Glutamatergic neuron (in vitro differentiated cells): ENCODE data around the gene CMTM5. TPM values are rescaled to one million over a fixed set of nuclear protein-coding genes. Genes with fewer than 3 reads are reported as not detected.

Experiments
- DNase-seq: peaks from one replicate; pipeline ENCODE4 v3.0.0; 2022
- H3K27ac Mint-ChIP-seq: one replicate; pipeline ENCODE4 v1.8.0; 2020; ENCODE audit warnings: mild to moderate bottlenecking, mixed read lengths, inconsistent platforms; ENCODE audit not compliant: unreplicated experiment
- H3K27me3 Mint-ChIP-seq: one replicate; pipeline ENCODE4 v1.8.0; 2020; ENCODE audit warnings: mild to moderate bottlenecking, moderate library complexity, mixed read lengths, inconsistent platforms; ENCODE audit not compliant: unreplicated experiment
- H3K36me3 Mint-ChIP-seq: one replicate; pipeline ENCODE4 v1.8.0; 2020; ENCODE audit warnings: mild to moderate bottlenecking, mixed read lengths, inconsistent platforms; ENCODE audit not compliant: unreplicated experiment
- H3K4me1 Mint-ChIP-seq: one replicate; pipeline ENCODE4 v1.8.0; 2020; ENCODE audit warnings: mild to moderate bottlenecking, low read depth, mixed read lengths, inconsistent platforms; ENCODE audit not compliant: unreplicated experiment
- H3K4me3 Mint-ChIP-seq: one replicate; pipeline ENCODE4 v1.8.0; 2020; ENCODE audit warnings: mild to moderate bottlenecking, mixed read lengths, inconsistent platforms; ENCODE audit not compliant: unreplicated experiment
- H3K9me3 Mint-ChIP-seq: one replicate; pipeline ENCODE4 v1.8.0; 2020; ENCODE audit warnings: mild to moderate bottlenecking, moderate library complexity, mixed read lengths, inconsistent platforms; ENCODE audit not compliant: unreplicated experiment
- total RNA-seq: library from RNA; stranded (reverse); fragmentation: NEBNext Ultra II Directional; extraction: Animal tissue kit (Norgen Biotek cat#: 25700); gene quantifications from one replicate; pipeline ENCODE4 v1.2.1, GENCODE V29; 2021; ENCODE audit not compliant: unreplicated experiment
- TF ChIP-seq, protein P1 (sequence below): fragments of 200-600 bp; sonication (generic); IDR thresholded peaks from one replicate; pipeline ENCODE4 v1.5.0; 2021; ENCODE audit not compliant: partially characterized antibody, unreplicated experiment

CMTM5 gene
- total RNA-seq, 1 donor from 2014 or later, result not detected

DNA sequence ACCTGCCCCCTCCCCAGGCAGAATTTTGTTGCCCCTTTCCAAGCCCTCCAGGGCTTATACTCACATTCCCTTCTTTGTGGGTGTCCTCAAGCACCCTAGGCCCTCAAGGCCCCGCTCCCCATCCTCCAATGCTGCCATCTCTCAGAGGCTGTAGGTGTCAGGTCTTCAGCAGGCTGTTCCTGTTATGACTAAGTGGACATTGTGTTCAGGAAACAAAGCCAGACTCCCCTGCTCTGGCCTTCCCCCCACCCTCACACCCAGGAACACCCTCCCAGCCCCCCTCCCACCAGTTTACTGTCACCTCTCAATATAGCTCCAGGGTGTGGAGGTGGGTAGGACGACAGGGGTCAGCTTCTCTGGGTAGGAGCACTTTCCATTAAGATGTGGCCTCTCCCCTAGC is 32.6 kb downstream of the CMTM5 start:
- H3K36me3 Mint-ChIP-seq, result no peaks in the 10 kb centered on the region
- no peak overlapping the region for H3K4me3 Mint-ChIP-seq
- no peak overlapping the region for H3K27ac Mint-ChIP-seq
- H3K9me3 Mint-ChIP-seq, result peaks cover 4% of the 10 kb centered on the region
- H3K27me3 Mint-ChIP-seq, result peaks cover 14% of the 10 kb centered on the region
- no peak for DNase-seq
- TF ChIP-seq, protein P1, sequence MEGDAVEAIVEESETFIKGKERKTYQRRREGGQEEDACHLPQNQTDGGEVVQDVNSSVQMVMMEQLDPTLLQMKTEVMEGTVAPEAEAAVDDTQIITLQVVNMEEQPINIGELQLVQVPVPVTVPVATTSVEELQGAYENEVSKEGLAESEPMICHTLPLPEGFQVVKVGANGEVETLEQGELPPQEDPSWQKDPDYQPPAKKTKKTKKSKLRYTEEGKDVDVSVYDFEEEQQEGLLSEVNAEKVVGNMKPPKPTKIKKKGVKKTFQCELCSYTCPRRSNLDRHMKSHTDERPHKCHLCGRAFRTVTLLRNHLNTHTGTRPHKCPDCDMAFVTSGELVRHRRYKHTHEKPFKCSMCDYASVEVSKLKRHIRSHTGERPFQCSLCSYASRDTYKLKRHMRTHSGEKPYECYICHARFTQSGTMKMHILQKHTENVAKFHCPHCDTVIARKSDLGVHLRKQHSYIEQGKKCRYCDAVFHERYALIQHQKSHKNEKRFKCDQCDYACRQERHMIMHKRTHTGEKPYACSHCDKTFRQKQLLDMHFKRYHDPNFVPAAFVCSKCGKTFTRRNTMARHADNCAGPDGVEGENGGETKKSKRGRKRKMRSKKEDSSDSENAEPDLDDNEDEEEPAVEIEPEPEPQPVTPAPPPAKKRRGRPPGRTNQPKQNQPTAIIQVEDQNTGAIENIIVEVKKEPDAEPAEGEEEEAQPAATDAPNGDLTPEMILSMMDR, result no peak
- peaks cover 4% of the 10 kb centered on the region for H3K4me1 Mint-ChIP-seq

DNA sequence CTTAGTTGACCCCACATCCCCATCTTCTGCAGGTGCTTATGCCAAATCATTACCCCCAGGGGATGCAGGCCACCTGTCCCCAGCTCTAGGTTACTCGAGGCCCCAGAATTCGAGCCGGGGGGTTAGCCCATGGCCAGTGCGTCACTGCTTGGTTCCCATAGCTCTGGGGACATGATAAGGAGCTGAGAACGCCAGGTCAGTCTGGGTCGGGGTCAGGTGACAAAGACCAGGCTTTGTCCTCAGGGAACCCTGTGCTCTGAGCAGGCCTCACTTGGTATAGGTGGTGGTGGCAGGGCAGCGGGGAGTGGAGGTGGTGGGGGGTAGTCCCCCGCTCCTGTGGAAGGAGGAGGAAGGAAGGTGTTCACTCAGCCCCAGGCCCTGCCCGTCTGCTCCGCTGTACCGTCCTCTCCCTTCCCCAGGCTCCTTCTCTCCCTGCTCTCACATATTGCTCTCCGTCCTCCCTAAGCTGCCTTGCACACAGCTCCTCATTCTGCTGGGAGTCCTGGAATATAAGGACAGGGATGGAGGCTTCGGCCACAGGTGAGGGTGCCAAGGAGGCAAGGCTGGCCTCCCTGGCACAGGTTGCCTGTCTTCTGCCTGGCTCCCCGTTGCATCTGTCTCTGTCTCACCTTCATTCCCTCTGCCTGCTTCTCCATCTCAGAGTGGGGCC is 33.3 kb downstream of the CMTM5 start:
- DNase-seq, result no peak
- H3K4me1 Mint-ChIP-seq, result peaks cover 4% of the 10 kb centered on the region
- peaks cover 3% of the 10 kb centered on the region for H3K9me3 Mint-ChIP-seq
- no peaks in the 10 kb centered on the region for H3K36me3 Mint-ChIP-seq
- no peak overlapping the region for H3K4me3 Mint-ChIP-seq
- TF ChIP-seq, protein P1, result no peak
- no peak overlapping the region for H3K27ac Mint-ChIP-seq
- peaks cover 17% of the 10 kb centered on the region for H3K27me3 Mint-ChIP-seq

DNA sequence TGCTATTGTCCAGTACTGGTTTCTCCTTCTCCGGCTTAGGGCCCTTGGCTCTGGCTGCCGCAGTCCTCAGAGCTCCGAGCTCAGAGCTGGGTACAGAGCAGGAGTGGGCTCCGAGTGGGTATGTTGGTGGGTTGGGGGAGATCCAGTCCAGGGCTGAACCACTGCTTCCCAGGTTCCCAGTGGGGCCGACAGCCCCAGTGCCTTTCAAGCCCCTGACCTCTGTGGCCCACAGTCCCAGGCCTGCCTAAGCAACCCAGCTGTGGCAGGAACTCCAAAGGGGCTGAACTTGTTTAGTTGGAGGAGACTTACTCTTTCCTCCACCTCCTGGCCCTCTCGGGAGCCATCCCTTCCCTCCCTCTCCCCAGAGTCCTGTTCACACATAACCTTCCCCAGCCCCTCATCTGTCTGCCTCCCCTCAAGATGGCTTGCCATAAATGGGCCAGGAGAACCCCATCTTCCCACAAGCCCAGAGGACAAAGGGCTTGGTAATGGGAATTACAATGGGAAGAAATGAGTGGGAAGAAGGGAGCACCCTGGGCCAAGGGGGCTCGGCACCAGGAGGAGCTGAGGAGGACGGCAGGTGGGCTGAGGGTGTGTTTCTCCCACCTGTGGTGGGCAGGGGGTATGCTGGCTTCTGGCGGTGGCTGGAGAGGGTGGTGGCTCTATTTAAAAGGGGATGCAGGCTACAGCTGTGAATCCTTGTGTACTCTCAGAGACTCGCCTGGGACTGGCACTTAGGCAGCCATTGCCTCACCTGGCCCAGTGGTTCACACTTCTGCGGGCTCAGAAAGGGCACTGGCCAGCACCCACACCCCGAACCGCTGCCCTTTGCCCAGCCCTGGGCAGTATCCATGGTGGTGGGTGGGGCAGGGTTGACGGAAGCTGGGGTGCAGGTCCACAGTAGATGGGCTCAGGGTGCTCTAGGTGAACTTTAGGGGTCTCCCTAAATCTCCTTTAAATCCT is 35.0 kb downstream of the CMTM5 start:
- peaks cover 4% of the 10 kb centered on the region for H3K4me1 Mint-ChIP-seq
- TF ChIP-seq, protein P1, result no peak
- H3K4me3 Mint-ChIP-seq, result no peak overlapping the region
- no peak for DNase-seq
- no peak overlapping the region for H3K27ac Mint-ChIP-seq
- peaks cover 5% of the 10 kb centered on the region for H3K36me3 Mint-ChIP-seq
- peaks cover 3% of the 10 kb centered on the region for H3K9me3 Mint-ChIP-seq
- peaks cover 19% of the 10 kb centered on the region for H3K27me3 Mint-ChIP-seq

DNA sequence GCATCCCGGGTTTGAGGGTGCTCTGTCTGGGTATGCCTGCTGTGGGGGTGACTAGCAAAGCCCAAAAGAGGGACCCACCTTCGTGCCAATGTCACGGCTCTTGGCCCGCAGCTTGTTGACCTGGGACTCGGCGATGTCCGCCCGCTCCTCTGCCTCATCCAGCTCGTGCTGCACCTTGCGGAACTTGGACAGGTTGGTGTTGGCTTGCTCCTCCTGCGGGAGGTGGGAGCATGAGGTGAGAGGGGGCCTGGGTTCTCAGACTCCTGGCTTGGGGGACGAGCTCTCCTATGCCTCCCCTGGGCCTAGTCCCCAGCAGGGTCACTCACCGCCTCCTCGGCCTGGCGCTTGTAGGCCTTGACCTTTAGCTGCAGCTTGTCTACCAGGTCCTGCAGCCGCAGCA is 36.8 kb downstream of the CMTM5 start:
- peaks cover 4% of the 10 kb centered on the region for H3K4me1 Mint-ChIP-seq
- DNase-seq, result no peak
- H3K36me3 Mint-ChIP-seq, result peaks cover 5% of the 10 kb centered on the region
- TF ChIP-seq, protein P1, result no peak
- no peak overlapping the region for H3K27ac Mint-ChIP-seq
- peaks cover 15% of the 10 kb centered on the region for H3K27me3 Mint-ChIP-seq
- H3K4me3 Mint-ChIP-seq, result no peak overlapping the region
- no peaks in the 10 kb centered on the region for H3K9me3 Mint-ChIP-seq

DNA sequence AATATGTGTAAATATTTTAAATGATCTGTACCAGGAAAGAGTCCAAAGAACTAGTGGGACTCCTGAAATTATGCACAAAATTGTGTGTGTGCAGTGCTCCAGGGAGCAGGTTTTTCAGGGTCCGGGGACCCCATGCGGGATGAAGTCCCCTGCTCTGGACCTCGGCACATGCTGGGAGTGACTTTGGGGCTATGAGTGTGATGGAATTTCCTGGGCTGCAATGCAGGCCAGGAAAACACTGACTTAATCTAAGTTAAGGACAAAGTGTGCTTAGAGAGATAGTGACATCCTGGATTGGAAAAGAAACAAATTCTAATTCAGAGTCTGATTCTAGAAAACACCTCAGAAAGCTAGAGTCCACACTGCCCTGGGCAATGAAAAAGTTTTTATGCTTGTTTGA is 37.4 kb downstream of the CMTM5 start:
- H3K4me1 Mint-ChIP-seq, result no peaks in the 10 kb centered on the region
- peaks cover 13% of the 10 kb centered on the region for H3K27me3 Mint-ChIP-seq
- no peak for DNase-seq
- TF ChIP-seq, protein P1, result no peak
- peaks cover 5% of the 10 kb centered on the region for H3K36me3 Mint-ChIP-seq
- no peak overlapping the region for H3K27ac Mint-ChIP-seq
- H3K9me3 Mint-ChIP-seq, result no peaks in the 10 kb centered on the region
- H3K4me3 Mint-ChIP-seq, result no peak overlapping the region
